Nephron progenitor cell (in vitro differentiated cells): ENCODE measurements around the gene DNM1.
A peak's percentile ranks its signal among the peaks of the same experiment; 100 is the strongest.
"Not testable (repeated sequence)": the region's sequence is repeated elsewhere in the genome, so short reads cannot be mapped to it uniquely, and the experiment has no call there.

Experiments used
- DNase-seq: peaks from one replicate; pipeline ENCODE4 v3.0.0; 2021
- H3K27ac Mint-ChIP-seq: 2 replicates; pipeline ENCODE4 v1.8.0; 2021; ENCODE audit warnings: mild to moderate bottlenecking, moderate library complexity, mixed read lengths
- H3K27me3 Mint-ChIP-seq: 2 replicates; pipeline ENCODE4 v1.8.0; 2021; ENCODE audit warnings: mild to moderate bottlenecking, low read depth, mixed read lengths; ENCODE audit not compliant: poor library complexity
- H3K36me3 Mint-ChIP-seq: 2 replicates; pipeline ENCODE4 v1.8.0; 2021; ENCODE audit warnings: low read depth, mixed read lengths
- H3K4me1 Mint-ChIP-seq: 2 replicates; pipeline ENCODE4 v1.8.0; 2021; ENCODE audit warnings: mixed read lengths
- H3K4me3 Mint-ChIP-seq: 2 replicates; pipeline ENCODE4 v1.8.0; 2021; ENCODE audit warnings: mild to moderate bottlenecking, moderate library complexity, mixed read lengths
- H3K9me3 Mint-ChIP-seq: 2 replicates; pipeline ENCODE4 v1.8.0; 2021; ENCODE audit warnings: mild to moderate bottlenecking, moderate library complexity, mixed read lengths
- TF ChIP-seq, protein P1 (sequence below): fragments of 200-600 bp; sonication (generic); IDR thresholded peaks from 2 replicates; pipeline ENCODE4 v1.5.0; 2021; ENCODE audit warnings: antibody characterized with exemption

DNM1 gene

DNA sequence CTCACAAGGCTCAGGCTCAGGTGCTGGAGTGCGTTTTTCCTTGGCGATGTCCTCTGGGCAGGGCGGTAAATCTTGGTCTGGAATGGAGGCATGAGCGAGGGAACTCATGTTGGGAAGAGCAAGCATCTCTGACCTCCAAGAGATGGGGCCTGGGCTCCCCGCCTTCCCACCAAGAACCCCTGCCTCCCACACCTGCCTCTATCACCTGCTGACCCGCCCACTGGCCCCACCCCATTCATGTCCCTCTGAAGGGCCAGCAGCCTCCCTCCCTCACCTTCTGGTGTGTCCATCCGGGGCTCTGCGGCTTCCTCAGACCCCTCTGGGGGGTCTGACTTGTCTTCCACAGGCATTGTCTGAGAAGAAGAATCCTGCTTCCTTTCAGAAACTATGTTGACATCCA is 22.7 kb upstream of the DNM1 start:
- peaks cover 8% of the 10 kb centered on the region for H3K4me1 Mint-ChIP-seq
- H3K27me3 Mint-ChIP-seq = no peaks in the 10 kb centered on the region
- peaks cover 77% of the 10 kb centered on the region for H3K36me3 Mint-ChIP-seq
- H3K27ac Mint-ChIP-seq = no peak overlapping the region
- TF ChIP-seq, protein P1, sequence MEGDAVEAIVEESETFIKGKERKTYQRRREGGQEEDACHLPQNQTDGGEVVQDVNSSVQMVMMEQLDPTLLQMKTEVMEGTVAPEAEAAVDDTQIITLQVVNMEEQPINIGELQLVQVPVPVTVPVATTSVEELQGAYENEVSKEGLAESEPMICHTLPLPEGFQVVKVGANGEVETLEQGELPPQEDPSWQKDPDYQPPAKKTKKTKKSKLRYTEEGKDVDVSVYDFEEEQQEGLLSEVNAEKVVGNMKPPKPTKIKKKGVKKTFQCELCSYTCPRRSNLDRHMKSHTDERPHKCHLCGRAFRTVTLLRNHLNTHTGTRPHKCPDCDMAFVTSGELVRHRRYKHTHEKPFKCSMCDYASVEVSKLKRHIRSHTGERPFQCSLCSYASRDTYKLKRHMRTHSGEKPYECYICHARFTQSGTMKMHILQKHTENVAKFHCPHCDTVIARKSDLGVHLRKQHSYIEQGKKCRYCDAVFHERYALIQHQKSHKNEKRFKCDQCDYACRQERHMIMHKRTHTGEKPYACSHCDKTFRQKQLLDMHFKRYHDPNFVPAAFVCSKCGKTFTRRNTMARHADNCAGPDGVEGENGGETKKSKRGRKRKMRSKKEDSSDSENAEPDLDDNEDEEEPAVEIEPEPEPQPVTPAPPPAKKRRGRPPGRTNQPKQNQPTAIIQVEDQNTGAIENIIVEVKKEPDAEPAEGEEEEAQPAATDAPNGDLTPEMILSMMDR = no peak
- H3K9me3 Mint-ChIP-seq = peaks cover 30% of the 10 kb centered on the region
- H3K4me3 Mint-ChIP-seq = no peak overlapping the region
- no peak for DNase-seq

DNA sequence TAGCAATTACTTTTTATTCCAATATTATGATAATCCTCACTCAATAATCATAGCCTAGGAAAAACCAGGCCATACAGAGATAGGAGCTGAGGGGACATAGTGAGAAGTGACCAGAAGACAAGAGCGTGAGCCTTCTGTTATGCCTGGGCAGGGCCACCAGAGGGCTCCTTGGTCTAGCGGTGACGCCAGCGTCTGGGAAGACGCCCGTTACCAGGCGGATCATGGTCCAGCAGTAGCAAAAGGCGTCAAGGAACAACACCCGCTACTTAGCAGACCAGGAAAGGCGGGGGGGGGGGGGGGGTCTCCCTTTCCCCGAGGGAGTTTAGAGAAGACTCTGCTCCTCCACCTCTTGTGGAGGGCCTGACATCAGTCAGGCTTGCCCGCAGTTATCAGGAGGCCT is 21.7 kb upstream of the DNM1 start:
- not testable (repeated sequence) for H3K27me3 Mint-ChIP-seq, H3K27ac Mint-ChIP-seq

DNA sequence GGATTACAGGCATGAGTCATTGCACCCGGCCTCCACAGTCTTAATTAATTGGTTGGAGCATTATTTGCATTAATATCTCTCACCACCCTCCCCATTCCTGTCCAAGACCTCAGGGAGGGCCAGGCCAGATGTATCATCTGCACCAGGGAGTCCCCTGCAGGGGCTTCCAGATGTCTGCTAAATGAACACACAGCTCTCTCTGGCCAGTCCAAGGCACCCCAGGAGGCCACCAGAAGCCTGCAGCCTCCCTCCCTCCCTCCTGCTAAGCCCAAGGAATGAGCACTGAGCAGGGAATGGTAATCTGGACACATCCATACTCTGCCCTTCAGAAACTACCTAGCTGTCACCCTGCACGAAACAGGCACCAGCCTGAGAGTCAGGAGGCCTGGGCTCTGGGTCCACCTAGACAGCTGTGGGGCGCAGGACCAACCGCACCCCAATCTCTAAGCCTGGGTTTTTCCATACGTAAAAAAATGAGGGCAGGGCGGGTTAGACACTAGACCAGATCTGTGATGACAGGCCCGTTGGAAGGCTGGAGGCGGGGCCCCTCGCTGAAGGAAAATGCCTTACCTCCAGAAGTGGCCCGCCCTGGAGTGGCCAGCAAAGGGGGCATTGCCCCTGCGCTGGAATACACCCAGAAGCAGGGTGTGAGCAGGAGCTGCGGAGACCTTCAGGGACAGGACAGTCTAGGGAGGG is 20.1 kb upstream of the DNM1 start:
- TF ChIP-seq, protein P1 = no peak
- Mint-ChIP-seq H3K9me3 (peaks cover 30% of the 10 kb centered on the region), H3K4me3 (no peak overlapping the region), H3K36me3 (peaks cover 87% of the 10 kb centered on the region), H3K4me1 (peaks cover 8% of the 10 kb centered on the region), H3K27ac (peak overlapping the region; percentile 82), H3K27me3 (no peaks in the 10 kb centered on the region)
- no peak for DNase-seq

More for the DNA sequence above, 21.7 kb upstream of the DNM1 start:
- TF ChIP-seq, protein P1 = peak; percentile 39
- Mint-ChIP-seq H3K9me3 (peaks cover 30% of the 10 kb centered on the region), H3K36me3 (peaks cover 77% of the 10 kb centered on the region)
- not testable (repeated sequence) for H3K4me3 Mint-ChIP-seq, H3K4me1 Mint-ChIP-seq
- peak; percentile 58 for DNase-seq

DNA sequence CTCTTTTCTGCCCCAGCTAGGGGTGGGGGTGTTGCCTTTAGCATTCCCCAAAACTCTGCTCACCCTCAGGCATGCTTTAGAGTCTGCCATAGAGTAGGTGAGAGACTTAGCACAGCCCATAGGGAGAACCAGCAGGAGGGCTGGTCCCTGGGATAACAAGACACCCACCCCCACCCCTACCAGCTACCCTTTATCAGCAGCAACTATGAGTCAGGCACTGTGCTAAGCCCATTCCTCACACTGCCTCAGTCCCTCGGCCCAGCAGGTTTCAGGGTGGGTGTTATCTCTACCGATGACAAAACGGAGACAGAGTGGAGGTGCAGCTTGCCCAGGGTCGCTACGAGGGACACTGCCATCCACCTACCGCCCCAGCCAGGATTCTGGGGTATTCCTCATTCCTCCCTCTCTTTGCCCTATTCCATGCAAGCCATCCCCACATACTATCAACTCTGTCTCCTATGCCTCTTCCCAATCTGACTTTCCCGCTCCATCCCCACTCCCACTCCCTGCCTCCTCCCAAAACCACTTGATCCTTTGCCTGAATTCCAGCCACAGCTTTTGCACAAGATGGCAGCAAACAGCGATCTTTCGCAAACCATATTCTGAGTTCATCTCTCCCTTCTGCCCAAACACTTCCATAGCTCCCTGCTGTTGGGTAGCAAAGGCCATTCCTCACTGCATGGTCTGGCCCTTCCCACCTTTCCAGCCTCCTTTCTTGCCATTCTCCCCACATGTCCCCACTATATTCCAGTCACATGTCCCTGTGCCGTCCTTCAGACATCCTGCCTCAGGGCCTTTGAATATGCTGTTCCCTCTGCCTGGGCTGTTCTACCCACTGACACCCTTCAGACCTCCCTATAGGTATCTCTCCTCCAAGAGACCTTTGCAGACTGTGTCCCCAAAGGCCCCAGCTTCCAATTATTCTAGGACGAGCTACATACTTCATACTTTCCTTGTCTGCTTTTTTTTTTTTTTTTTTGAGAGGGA is 16.9 kb upstream of the DNM1 start:
- H3K27me3 Mint-ChIP-seq = no peaks in the 10 kb centered on the region
- H3K27ac Mint-ChIP-seq = peak overlapping the region; percentile 39
- no peak overlapping the region for H3K4me3 Mint-ChIP-seq
- TF ChIP-seq, protein P1 = no peak
- H3K9me3 Mint-ChIP-seq = peaks cover 11% of the 10 kb centered on the region
- no peak for DNase-seq
- H3K4me1 Mint-ChIP-seq = peaks cover 20% of the 10 kb centered on the region
- peaks cover 66% of the 10 kb centered on the region for H3K36me3 Mint-ChIP-seq

DNA sequence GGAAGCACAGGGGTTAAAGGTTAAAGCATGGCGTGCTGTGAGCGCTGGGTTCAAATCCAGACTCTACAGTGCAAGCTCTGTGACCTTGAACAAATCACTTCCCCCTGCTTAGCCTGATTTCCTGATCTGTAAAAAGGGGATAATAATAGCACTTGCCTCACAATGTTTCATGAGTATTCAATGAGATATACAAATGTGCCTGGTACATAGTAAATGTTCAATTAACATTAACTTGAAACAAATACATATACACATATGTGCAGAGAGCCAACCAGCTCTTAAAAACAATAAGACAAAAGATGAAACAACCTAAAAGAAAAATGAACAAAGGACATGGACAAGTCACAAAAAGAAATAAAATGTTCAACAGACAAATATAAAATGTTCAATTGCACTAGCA is 15.8 kb upstream of the DNM1 start:
- no peaks in the 10 kb centered on the region for H3K27me3 Mint-ChIP-seq
- no peak for DNase-seq
- H3K9me3 Mint-ChIP-seq = peaks cover 5% of the 10 kb centered on the region
- peaks cover 23% of the 10 kb centered on the region for H3K4me1 Mint-ChIP-seq
- no peak overlapping the region for H3K27ac Mint-ChIP-seq
- H3K36me3 Mint-ChIP-seq = peaks cover 55% of the 10 kb centered on the region
- H3K4me3 Mint-ChIP-seq = no peak overlapping the region
- TF ChIP-seq, protein P1 = no peak
